ENCODE measurements around the gene TMEM247. TPM values are rescaled to one million over a fixed set of nuclear protein-coding genes. Genes with fewer than 3 reads are reported as not detected.

TMEM247 gene
- total and polyA plus RNA-seq, 2 of the 8 experiments (the other 6 are each of a cell fraction or from before 2014, with no cell fraction given) = not detected

DNA sequence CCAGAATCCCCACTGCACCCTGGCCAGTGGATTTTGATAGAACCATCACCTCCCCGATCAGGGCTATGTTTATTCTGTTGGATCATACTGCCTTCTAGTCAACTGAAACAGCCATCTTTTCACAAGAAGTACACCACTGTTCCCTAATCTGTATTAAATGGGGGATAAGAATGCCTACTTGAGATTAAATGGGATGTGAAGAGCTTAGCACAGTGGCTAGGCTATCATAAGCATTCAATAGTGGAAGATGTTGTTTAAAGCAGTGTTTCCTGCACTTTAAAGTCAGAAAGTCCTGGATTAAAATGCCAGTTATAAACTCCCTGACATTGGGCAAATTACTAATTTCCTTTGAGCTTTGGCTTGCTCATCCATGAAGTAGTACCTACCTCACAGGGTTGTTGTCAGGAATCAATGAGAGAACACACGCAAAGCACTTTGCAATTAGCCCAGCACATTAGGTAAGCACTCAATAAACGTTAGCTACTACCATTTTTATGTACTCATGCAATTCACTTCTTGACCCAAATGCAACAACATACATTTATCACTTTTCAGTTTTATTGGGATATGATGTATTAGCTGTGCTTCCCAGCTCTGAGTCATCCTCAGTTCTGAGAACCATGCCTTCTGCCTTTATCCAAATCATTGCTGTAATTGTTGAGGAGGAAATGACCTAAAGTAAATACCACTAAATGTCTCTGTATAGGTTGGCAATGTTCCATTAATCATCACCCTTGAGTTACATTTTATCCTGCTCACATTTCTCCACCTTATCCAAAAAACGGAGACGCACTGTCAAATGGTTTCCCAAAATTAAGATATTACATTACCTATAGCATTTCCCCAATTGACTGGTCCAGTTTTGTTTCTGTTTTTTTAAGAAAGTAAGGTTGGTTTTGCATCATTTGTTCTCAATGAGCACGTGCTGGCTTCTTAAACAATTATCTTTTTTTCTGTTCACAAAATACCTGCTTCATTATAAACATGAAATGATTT, 2.1 kb downstream of the TMEM247 start:
- no peak for TF ChIP-seq NRF1 (IDR thresholded peaks at IDR 0.05; ENCODE audit: low read depth, low read length)
- Histone ChIP-seq H3K4me1 (replicated peaks in 1 of 4; ENCODE audit: control insufficient read depth in 3 of 4, insufficient read depth in 4 of 4, low read length in 3 of 4) (no peaks in the 10 kb centered on the region), H3K4me3 (ENCODE audit: extremely low read depth in 1 of 4, insufficient read depth in 2 of 4, low read depth in 3 of 4, low read length in 4 of 4) (no peak overlapping the region), H3K79me1 (ENCODE audit: low read depth, low read length) (no peaks in the 10 kb centered on the region), H3K9ac (replicated peaks in 1 of 4; ENCODE audit: extremely low read depth in 1 of 4, low read depth in 3 of 4, low read length in 3 of 4) (no peak overlapping the region), H4K8ac (ENCODE audit: extremely low read depth, insufficient read depth, low read length) (no peak overlapping the region), H3K27me3 (replicated peaks in 1 of 4; ENCODE audit: control insufficient read depth in 3 of 4, extremely low read depth in 1 of 4, insufficient read depth in 3 of 4, low read length in 3 of 4) (no peaks in the 10 kb centered on the region), H3K56ac (replicated peaks; ENCODE audit: insufficient read length, low read depth, low read length) (no peak overlapping the region), H2BK5ac (ENCODE audit: low read depth, low read length) (no peak overlapping the region), H3K18ac (ENCODE audit: extremely low read depth, low read length) (no peak overlapping the region), H3K4me2 (ENCODE audit: insufficient read depth in 1 of 2, low read depth in 2 of 2, low read length in 2 of 2) (no peak overlapping the region), H2AK5ac (ENCODE audit: low read depth, low read length) (no peak overlapping the region), H2BK20ac (ENCODE audit: low read length) (no peak overlapping the region), H3K23ac (ENCODE audit: insufficient read length) (no peak overlapping the region), H2BK15ac (ENCODE audit: low read length) (no peak overlapping the region), H2BK12ac (ENCODE audit: low read depth, low read length) (no peak overlapping the region), H3K23me2 (ENCODE audit: low read depth, low read length) (no peaks in the 10 kb centered on the region), H3K14ac (ENCODE audit: insufficient read length) (no peak overlapping the region), H3K79me2 (ENCODE audit: control insufficient read depth in 1 of 2, insufficient read depth in 2 of 2, low read length in 2 of 2) (no peaks in the 10 kb centered on the region), H4K20me1 (replicated peaks in 1 of 2; ENCODE audit: control insufficient read depth in 1 of 2, insufficient read depth in 2 of 2, low read length in 2 of 2) (no peaks in the 10 kb centered on the region), H3K27ac (ENCODE audit: low read depth, low read length) (no peak overlapping the region), H4K91ac (replicated peaks; ENCODE audit: insufficient read length, low read length) (no peak overlapping the region), H3K4ac (replicated peaks; ENCODE audit: insufficient read length, low read depth, low read length) (no peak overlapping the region), H2AFZ (ENCODE audit: low read length) (no peak overlapping the region), H2BK120ac (replicated peaks; ENCODE audit: low read depth, low read length) (no peak overlapping the region), H3K36me3 (ENCODE audit: control insufficient read depth in 2 of 4, insufficient read depth in 4 of 4, low read length in 3 of 4) (no peaks in the 10 kb centered on the region), H3K9me3 (ENCODE audit: insufficient read depth in 2 of 2, low read depth in 1 of 2, low read length in 1 of 2) (peaks cover 10 to 11% of the 10 kb centered on the region in 2 experiments), H4K5ac (ENCODE audit: insufficient read length, low read depth, low read length) (no peak overlapping the region)
- FAIRE-seq = no peak
- DNase-seq (ENCODE audit: low read depth in 1 of 2, low spot score in 2 of 2) = no peak
- ChIA-PET CTCF (ENCODE audit: partially characterized antibody) (interaction anchor here (0.8 to 1.8 kb wide), 4 partner anchors 8 to 74 kb away, joined by 3 to 9 read pairs (median 6); no protein-coding TSS in a partner anchor), POLR2A (ENCODE audit: partially characterized antibody) (interaction anchor here (1.6 kb wide), 1 partner anchor 98 kb away, joined by 3 read pairs; no protein-coding TSS in a partner anchor)
- 85% methylated on average over 6 of the region's 6 CpGs; no CpG with 5 or more reads in 1 of the 2 experiments for WGBS, 2 experiments (ENCODE audit: extremely low coverage in 1 of 2, insufficient coverage in 1 of 2, insufficient read length in 1 of 2, insufficient replicate concordance in 2 of 2, low coverage in 1 of 2, low lambda C conversion rate in 2 of 2, missing lambda C conversion rate in 1 of 2)

Measured in H1 (cell line).